Measurements from ENCODE around the gene CCNL1.
"Not testable (repeated sequence)": the region's sequence is repeated elsewhere in the genome, so short reads cannot be mapped to it uniquely, and the experiment has no call there.

The CCNL1 gene

DNA sequence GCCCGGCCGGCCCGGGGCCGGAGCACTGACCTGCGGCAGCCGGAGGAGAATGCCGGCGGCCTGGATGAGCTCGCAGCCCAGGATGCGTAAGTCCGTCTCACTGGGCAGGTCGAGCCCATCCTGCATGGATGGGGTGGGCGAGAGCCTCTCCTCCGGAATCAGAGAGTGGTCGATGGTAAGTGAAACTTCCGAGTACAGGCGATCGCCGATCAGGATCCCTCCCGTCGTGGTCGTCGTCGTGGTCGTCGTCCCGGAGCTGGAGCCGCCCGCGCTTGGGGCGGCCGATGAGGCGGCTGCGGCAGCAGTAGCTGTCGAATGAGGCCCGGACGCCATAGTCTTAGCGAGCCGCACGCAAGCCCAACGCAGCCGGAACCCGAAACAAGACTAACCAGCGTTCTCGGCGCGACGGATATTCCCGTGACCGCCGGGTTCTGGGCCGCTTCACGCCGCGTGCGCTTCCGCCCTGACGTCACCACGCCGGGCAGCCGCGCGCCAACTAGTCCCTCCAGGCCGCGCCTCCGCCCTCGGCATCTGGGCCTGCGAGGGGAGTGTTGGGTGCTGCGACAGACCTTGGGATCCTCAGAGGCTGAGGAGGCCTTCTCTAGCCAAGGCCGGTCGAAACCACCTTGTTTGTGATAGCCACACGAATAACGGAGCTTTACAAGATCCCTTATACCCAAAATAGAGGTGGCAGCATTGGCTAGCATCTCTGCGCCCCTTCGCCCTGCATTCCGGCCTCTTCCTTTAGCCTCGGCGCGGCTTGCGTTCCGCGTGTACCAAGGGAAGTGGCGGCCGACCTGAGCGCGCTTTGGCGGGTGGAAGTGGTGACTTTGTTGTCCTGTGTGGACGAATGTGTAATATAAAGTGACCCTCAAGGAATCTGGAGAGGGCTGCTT, at the start of gene CCNL1:
CCNL1 (minus strand) TSS at position 386 of the 896 bp plus-strand sequence; CDS start at position 333, 53 bp downstream.
- peak; percentile 99 for DNase-seq

- DNase-seq, result no peak
Measured at GRCh38 chr3:157204880-157205279, 44.9 kb upstream of the CCNL1 start.

DNA sequence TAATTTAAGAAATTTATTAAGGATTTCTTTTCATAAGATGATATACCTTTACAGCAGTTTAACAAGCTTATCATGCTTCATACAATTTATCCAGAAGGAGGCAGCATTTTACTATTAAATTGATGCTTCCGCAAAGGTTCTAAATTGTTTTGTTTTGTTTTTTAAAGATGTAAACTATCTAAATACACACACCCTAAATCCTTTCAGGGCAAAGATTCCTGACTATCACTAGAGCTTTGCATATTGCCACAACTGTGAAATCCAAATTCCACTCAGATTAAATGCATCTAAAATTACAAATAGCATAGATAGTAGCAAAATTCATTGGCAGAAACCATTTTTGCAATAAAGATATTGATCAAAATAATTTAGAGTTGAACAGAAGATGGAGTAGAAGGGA, 44.5 kb upstream of the CCNL1 start:
- peak; percentile 26 for DNase-seq

GRCh38 chr3:157201648-157202278, 41.8 kb upstream of the CCNL1 start:
- DNase-seq, result peak; percentile 63

DNA sequence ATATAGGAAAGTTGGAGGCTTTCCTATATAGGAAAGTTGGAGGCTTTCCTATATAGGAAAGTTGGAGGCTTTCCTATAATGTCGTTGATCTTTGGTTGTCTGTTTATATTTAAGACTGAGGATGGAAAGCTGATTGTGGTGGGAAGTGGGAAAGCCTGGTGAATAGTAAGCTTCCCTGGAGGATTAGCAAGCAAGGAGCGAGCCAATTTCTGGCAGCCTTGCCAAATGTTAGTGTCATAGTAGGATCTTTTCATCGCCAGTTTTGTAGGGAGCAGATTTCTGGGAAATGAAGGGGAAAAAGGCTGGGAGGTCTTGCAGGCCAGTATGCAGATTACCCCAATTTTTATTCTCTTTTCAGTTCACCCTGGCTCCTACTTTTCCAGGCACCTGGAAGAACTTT, 39.9 kb upstream of the CCNL1 start:
- DNase-seq, result no peak

DNA sequence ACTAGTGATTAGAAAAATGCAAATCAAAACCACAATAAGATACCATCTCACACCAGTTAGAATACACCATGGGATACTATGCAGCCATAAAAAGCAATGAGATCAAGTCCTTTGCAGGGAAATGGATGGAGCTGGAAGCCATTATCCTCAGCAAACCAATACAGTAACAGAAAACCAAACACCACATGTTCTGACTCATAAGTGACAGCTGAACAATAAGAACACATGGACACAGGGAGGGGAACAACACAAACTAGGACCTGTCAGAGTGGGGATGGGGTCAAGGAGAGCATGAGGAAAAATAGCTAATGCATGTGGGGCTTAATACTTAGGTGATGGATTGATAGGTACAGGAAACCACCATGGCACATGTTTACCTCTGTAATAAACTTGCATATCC, 36.0 kb upstream of the CCNL1 start:
- no peak for DNase-seq

GRCh38 chr3:157191149-157191548, 31.2 kb upstream of the CCNL1 start:
- not testable (repeated sequence) for DNase-seq

GRCh38 chr3:157190380-157190872, 30.5 kb upstream of the CCNL1 start:
- DNase-seq, result no peak

DNA sequence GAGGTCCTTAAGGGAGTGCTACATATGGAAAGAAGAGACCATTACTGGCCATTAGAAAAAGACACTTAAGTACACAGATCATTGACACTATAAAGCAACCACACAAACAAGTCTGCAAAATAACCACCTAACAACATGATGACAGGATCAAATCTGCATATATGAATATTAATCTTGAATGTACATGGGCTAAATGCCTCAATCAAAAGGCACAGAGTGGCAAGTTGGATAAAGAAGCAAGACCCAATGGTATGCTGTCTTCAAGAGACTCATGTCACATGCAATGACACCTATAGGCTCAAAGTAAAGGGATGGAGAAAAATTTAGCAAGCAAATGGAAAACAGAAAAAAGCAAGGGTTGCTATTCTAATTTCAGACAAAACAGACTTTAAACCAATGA, 28.4 kb upstream of the CCNL1 start:
- DNase-seq, result no peak

DNA sequence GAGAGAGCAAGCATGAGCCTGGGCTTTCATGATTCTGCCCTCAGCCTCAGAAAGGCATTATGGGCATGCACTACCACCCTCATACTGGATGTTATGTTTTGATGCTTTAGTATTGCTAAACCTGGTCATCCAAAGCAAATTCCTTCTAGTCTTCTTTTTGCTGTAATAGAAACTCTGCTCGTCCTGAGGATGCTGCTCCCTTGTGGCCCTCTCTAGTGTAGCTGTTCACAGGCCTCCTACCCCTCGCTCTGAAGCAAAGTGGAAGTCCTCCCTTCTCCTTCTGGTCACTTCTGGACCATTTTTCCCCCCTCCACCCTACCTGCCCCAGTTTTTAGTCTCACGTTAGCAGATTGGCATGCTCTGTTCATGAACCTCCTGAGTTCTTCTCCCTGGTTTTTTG, 22.9 kb upstream of the CCNL1 start:
- DNase-seq, result no peak

DNA sequence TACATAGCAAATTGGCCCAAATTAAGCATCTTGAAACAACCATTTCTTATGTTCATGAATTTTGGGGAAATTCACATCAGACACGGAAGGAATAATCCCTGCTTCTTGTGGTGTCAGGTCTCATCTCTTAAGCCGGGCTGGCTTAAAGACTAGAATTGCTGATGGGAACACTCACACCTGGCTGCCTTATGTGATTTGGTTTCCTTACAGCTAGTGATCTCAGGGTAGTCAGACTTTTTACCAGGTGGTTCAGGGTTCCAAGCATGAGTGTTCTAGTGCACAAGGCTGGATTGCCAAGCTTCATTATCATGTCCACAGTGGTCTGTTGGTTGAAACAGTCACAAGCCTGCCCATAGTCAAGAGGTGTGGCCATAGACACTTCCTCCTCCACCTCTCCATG, 20.3 kb upstream of the CCNL1 start:
- DNase-seq, result no peak

DNA sequence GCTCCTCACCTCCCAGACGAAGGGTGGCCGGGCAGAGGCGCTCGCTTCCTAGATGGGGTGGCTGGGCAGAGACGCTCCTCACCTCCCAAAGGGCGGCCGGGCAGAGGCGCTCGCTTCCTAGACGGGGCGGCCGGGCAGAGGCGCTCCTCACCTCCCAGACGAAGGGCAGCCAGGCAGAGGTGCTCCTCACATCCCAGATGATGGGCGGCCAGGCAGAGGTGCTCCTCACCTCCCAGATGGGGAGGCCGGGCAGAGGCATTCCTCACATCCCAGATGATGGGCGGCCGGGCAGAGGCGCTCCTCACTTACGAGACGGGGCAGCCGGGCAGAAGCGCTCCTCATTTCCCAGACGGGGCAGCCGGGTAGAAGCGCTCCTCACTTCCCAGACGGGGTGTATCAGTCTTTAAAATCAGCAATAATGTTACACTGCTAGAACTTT, 19.4 kb upstream of the CCNL1 start:
- DNase-seq, result no peak

DNA sequence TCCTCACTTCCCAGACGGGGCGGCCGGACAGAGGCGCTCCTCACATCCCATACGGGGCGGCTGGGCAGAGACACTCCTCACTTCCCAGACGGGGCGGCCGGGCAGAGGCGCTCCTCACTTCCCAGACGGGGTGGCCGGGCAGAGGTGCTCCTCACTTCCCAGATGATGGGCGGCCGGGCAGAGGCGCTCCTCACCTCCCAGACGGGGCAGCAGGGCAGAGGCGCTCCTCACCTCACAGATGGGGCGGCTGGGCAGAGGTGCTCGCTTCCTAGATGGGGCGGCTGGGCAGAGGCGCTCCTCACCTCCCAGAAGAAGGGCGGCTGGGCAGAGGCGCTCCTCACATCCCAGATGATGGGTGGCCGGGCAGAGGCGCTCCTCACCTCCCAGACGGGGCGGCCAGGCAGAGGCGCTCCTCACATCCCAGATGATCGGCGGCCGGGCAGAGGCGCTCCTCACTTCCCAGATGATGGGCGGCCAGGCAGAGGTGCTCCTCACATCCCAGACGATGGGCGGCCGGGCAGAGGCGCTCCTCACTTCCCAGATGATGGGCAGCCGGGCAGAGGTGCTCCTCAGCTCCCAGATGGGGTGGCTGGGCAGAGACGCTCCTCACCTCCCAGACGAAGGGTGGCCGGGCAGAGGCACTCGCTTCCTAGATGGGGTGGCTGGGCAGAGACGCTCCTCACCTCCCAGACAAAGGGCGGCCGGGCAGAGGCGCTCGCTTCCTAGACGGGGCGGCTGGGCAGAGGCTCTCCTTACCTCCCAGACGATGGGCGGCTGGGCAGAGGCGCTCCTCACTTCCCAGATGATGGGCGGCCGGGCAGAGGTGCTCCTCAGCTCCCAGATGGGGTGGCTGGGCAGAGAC, 18.8 kb upstream of the CCNL1 start:
- DNase-seq, result not testable (repeated sequence)

DNA sequence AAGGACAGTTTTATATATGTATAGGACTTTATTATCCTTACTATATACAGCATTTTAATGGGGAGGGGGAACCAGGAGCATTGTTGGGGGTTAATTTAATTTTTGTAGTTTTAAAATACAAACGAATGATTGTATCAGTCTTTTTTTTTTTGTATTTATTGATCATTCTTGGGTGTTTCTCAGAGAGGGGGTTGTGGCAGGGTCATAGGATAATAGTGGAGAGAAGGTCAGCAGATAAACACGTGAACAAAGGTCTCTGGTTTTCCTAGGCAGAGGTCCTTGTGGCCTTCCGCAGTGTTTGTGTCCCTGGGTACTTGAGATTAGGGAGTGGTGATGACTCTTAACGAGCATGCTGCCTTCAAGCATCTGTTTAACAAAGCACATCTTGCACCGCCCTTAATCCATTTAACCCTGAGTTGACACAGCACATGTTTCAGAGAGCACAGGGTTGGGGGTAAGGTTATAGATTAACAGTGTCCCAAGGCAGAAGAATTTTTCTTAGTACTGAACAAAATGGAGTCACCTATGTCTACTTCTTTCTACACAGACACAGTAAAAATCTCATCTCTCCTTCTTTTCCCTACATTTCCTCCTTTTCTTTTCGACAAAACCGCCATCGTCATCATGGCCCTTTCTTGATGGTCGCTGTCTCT, 18.0 kb upstream of the CCNL1 start:
- not testable (repeated sequence) for DNase-seq

DNA sequence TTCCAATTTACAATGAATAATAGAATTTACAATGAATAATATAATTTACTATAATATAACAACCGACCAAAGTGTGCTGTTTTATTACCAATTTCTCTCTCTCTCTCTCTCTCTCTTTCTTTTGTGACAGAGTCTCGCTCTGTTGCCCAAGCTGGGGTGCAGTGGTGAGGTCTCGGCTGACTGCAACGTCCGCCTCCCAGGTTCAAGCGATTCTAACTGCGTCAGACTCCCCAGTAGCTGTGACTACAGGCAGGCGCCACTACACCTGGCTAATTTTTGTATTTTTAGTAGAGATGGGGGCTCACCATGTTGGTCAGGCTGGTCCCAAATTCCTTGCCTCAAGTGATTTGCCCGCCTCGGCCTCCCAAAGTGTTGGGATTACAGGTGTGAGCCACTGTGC, 17.0 kb upstream of the CCNL1 start:
- no peak for DNase-seq

DNA sequence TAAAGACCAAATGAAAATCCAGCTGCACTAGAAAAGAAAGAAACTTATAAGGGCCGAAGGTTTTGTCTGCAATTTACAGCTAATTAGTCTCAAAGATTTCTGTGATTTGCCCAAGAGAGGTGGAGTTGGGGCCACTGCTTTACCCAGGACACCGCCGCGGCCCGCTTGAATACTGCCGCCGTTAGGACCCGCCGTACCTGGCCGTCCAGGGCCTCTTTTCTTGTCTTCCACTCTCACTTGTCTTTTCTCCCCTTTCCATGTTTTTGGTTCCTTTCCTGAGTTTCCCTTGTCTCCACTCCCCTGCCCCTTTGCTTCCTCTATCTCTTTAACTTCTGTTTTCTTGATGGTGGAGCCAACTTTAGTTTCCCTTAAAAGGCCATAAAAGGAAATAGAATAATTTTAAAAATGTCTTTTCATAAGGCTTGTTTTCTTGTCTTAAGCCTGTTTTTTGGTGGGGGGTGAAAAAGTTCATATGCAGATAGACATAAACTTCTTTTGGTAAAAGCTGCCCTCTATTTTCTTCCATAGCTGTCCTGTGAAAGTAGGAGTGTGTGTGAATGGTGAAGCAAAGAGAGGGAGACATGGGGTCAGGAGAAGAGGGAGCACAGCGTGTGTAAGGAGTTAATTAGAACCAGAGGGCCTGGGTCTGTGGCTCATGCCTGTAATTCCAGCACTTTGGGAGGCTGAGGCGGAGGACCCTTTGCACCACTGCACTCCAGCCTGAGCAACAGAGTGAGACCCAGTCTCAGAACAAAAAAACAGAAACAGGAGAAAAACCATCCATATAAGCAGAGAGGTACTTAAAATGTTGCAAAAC, 16.0 kb upstream of the CCNL1 start:
- DNase-seq, result no peak

GRCh38 chr3:157174649-157175498, 14.9 kb upstream of the CCNL1 start:
- peak; percentile 100 for DNase-seq

DNA sequence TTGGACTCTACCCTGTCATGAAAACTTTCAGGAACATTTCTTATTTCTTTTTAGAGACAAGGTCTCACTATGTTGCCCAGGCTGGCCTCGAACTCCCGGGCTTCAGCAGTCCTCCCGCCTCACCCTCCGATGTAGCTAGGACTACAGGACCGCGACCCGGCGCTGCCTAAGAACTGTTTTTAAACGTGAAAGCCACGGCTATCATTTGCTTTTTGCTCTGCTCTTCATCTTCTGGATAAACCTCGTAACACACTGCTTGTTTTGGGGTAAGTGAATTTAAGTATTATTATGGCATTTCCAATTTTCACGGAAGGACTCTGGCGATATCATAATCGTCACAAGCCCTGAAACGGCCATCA, 14.3 kb upstream of the CCNL1 start:
- peak; percentile 61 for DNase-seq

DNA sequence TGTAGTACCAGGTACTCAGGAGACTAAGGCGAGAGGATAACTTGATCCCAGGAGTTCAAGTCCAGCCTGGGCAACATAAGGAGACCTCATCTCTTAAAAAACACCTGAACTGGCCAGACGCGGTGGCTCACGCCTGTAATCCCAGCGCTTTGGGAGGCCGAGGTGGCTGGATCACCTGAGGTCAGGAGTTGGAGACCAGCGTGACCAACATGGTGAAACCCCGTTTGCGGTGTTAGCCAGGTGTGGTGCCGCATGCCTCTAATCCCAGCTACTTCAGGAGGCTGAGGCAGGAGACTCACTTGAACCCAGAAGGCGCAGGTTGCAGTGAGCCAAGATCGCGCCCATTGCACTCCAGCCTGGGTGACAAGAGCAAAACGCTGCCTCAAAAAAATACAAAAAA, 13.4 kb upstream of the CCNL1 start:
- not testable (repeated sequence) for DNase-seq

- no peak for DNase-seq
Measured at GRCh38 chr3:157172746-157173145, 12.8 kb upstream of the CCNL1 start.

DNA sequence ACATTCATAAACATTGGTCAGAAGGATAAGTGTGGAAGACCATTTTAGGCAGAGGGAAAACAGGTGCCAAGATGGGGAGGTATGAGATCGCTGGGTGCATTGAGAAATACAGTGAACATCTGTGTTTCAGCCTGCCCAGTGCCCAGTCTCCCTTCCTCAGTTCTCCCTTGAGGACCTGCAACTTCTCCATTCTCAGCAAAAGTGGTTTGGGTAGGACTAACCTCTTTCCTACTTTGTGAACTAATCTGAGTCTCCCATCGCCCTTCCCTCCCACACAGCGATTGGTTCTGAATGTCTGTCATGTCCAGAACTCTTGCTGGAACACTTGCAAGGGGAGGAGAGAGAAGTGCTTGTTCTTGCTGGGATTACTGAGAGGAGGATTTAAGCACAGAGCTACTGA, 10.9 kb upstream of the CCNL1 start:
- no peak for DNase-seq
